ENCODE data around the gene PAXIP1. TPM values are rescaled to one million over a fixed set of nuclear protein-coding genes. Genes with fewer than 3 reads are reported as not detected.
A peak's percentile ranks its signal among the peaks of the same experiment; 100 is the strongest.

Gene PAXIP1
- polyA plus RNA-seq, 1 donor from 2014 or later = 2.9 TPM

DNA sequence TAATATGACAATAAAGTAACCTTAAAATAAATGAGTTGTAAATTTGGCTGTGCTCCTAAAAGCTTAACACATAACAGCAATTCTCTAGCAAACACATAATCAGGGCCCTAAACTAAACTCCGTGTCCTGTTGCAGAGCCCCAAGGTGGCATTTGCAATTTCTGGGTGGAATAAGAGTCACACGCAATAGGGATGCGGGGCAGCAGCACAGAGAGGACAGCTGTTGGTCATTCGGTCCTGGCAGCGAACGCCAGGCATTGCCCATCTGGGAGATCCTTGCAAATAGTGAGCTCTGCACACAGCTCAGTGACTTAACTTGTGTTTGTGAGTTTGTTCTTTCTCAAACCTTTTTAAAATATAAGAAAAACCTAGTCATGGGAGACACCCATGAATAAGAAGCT, 25.7 kb downstream of the PAXIP1 start:
- peaks cover 15% of the 10 kb centered on the region for H3K36me3 Mint-ChIP-seq
- H3K4me1 Mint-ChIP-seq = peaks cover 7 to 14% (median 12%) of the 10 kb centered on the region in 3 donors
- H3K27ac Mint-ChIP-seq = peak overlapping the region in 1 of 3 donors; percentile 57
- no peaks in the 10 kb centered on the region for H3K27me3 Mint-ChIP-seq
- no peak overlapping the region for H3K4me3 Mint-ChIP-seq
- H3K9me3 Mint-ChIP-seq = no peaks in the 10 kb centered on the region

DNA sequence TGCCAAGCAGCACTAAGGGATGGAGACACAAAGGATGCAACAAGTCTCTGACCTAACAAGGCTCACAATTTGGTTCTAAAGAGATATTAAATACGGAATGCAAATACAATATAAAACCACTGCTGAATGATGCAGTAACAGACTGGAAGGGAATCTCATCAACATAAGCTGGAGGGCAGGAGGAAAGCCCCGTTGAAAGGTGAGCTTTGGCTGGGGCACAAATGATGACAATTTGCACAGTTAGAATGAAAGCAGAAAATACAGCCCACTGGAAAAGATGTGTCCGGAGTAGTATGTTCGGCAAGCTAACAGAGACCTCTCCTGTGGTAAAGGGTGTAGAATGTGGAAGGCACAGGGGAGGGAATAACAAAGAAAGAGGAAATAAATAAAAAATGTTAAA, 26.1 kb downstream of the PAXIP1 start:
- no peaks in the 10 kb centered on the region for H3K27me3 Mint-ChIP-seq
- H3K4me1 Mint-ChIP-seq = peaks cover 7 to 14% (median 12%) of the 10 kb centered on the region in 3 donors
- no peaks in the 10 kb centered on the region for H3K9me3 Mint-ChIP-seq
- H3K36me3 Mint-ChIP-seq = peaks cover 15% of the 10 kb centered on the region
- no peak overlapping the region for H3K27ac Mint-ChIP-seq
- no peak overlapping the region for H3K4me3 Mint-ChIP-seq

- H3K4me3 Mint-ChIP-seq = peak overlapping the region in 1 of 4 donors; percentile 32
These were observed 26.9 kb downstream of the PAXIP1 start for GRCh38 chr7:154975984-154976383.

DNA sequence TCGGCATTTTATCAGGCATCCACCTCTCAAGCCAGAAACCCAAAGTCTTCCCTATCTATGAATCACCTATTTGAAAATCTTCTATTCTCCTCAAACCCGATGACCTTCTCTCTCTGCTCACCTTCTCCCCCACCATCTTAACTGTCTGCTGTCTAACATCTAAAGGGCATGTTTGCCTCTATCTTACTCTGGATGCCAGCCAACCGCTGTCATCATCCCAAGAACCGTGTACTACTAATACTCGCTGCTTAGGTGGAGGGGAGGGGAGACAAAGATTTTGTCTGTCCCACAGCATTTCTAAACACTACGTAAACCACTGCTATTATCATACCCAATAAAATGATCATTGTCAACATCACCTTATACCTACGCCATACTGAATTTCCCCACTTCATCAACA, 29.5 kb downstream of the PAXIP1 start:
- H3K27ac Mint-ChIP-seq = no peak overlapping the region

More at GRCh38 chr7:154975984-154976383, 26.9 kb downstream of the PAXIP1 start:
- Mint-ChIP-seq H3K27ac (no peak overlapping the region), H3K9me3 (no peaks in the 10 kb centered on the region), H3K4me1 (peaks cover 7 to 14% (median 12%) of the 10 kb centered on the region in 3 donors), H3K36me3 (peaks cover 16% of the 10 kb centered on the region), H3K27me3 (no peaks in the 10 kb centered on the region)

GRCh38 chr7:154968336-154969001, 34.5 kb downstream of the PAXIP1 start:
- peaks cover 0 to under 1% (median 0%) of the 10 kb centered on the region in 3 donors for H3K4me1 Mint-ChIP-seq
- H3K9me3 Mint-ChIP-seq = no peaks in the 10 kb centered on the region
- no peak overlapping the region for H3K27ac Mint-ChIP-seq
- peaks cover 13% of the 10 kb centered on the region for H3K36me3 Mint-ChIP-seq
- no peak overlapping the region for H3K4me3 Mint-ChIP-seq
- no peaks in the 10 kb centered on the region for H3K27me3 Mint-ChIP-seq

More for the DNA sequence above, 29.5 kb downstream of the PAXIP1 start:
- no peak overlapping the region for H3K4me3 Mint-ChIP-seq
- no peaks in the 10 kb centered on the region for H3K27me3 Mint-ChIP-seq
- peaks cover 7 to 14% (median 12%) of the 10 kb centered on the region in 3 donors for H3K4me1 Mint-ChIP-seq
- no peaks in the 10 kb centered on the region for H3K9me3 Mint-ChIP-seq
- peaks cover 13% of the 10 kb centered on the region for H3K36me3 Mint-ChIP-seq

DNA sequence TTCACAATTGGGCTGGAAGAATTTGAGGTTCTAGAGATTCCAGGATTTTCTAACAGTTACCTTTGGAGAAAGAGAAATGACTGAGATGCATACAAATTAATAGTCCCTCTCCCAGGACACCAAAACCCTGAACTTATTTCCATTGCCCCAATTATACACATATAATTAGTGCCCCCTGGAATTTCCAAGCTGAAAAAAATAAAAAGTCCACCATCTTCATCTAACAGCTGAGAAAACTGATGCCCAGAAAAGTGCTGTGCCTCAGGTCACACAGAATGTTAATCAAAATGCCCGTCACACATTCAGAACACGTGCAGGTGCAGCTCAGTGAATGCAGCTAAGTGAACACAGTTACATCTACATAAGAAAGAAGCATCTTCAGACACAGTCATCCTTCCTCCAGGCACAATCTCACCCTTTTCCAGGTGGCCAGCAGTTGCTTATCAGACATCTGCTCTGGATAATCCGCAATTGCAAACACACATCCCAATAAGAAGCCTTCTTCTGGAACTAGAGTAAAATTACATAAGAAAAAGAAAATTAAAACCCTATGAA, 35.4 kb downstream of the PAXIP1 start:
- Mint-ChIP-seq H3K27ac (no peak overlapping the region), H3K36me3 (peaks cover 11% of the 10 kb centered on the region), H3K4me3 (no peak overlapping the region), H3K9me3 (no peaks in the 10 kb centered on the region), H3K27me3 (no peaks in the 10 kb centered on the region), H3K4me1 (no peaks in the 10 kb centered on the region)

DNA sequence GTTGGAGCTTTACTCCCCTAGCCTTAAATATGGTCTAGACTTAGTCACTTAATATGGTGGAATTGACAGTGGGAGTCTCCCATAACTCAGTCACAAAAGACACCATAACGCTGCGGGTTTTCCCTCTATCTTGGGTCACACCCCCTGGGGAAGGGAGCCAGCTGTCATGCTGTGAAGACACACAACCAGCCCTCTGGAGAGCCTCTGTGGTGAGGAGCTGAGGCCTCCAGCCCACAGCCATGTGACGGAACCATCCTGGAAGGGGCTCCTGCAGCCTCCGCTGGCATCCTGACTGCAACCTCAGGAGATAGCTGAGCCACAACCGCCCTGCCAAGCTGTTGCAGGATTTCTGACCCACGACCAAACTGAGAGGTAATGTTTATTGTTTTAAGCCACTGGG, 37.9 kb downstream of the PAXIP1 start:
- Mint-ChIP-seq H3K9me3 (no peaks in the 10 kb centered on the region), H3K4me3 (no peak overlapping the region), H3K27ac (no peak overlapping the region), H3K4me1 (no peaks in the 10 kb centered on the region), H3K36me3 (peaks cover 9% of the 10 kb centered on the region), H3K27me3 (no peaks in the 10 kb centered on the region)

- H3K4me1 Mint-ChIP-seq = no peaks in the 10 kb centered on the region
- peaks cover 5% of the 10 kb centered on the region for H3K36me3 Mint-ChIP-seq
- H3K9me3 Mint-ChIP-seq = no peaks in the 10 kb centered on the region
- H3K27me3 Mint-ChIP-seq = no peaks in the 10 kb centered on the region
- no peak overlapping the region for H3K27ac Mint-ChIP-seq
- H3K4me3 Mint-ChIP-seq = no peak overlapping the region
These were observed 42.7 kb downstream of the PAXIP1 start for GRCh38 chr7:154960063-154960790.

DNA sequence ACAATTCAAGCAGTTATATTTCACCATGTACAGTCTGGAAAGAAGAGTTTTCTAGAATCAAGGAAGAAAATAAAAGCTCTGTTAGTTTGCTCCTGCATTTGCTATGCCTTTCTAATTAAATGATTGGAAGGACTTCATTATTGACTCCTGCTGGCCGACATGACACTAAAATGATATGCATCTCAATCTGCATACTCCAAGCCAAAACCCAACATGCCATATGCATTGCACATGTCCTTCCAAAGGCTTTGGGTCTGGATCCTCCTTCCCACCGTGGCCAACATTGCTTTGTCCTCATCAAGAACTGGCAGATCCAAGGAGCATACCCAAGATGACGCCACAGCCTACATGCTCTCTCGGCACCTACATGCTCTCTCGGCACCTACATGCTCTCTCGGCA, 46.5 kb downstream of the PAXIP1 start:
- H3K9me3 Mint-ChIP-seq = no peaks in the 10 kb centered on the region
- H3K4me3 Mint-ChIP-seq = no peak overlapping the region
- no peaks in the 10 kb centered on the region for H3K27me3 Mint-ChIP-seq
- H3K36me3 Mint-ChIP-seq = no peaks in the 10 kb centered on the region
- H3K4me1 Mint-ChIP-seq = peaks cover 0 to 1% (median 0%) of the 10 kb centered on the region in 3 donors
- peak overlapping the region in 1 of 3 donors; percentile 76 for H3K27ac Mint-ChIP-seq

DNA sequence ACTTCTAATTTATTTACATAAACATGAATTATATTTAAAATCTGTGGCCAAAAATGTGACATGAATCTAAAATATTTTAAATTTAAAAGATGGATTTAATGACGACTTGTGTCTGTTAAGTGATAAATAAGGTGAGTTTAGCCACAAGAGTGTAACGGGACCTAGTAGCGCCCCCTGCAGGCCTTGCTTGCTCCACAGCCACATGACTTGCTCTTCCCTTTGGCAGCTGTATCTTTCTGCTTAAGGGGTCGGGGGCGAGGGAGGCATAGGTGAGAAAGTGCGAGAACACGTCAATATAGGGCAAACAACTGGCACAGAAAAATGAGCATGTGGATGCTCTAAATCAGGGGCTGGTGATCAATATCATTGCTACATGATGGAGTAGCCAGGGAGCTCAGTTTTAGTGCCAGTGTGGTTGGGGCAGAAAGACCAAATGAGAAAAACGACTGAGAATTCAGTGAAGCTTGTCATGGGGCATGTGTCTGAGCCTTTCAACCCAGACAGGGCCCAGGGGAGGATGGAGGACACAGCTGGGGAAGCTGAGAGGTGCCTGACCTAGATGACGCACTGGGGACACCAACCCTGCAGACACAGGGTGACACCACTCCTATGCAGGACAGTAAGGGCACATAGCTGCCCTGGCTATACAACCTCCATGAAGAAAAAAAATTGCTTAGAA, 49.8 kb downstream of the PAXIP1 start:
- peaks cover 0 to 3% (median 0%) of the 10 kb centered on the region in 3 donors for H3K4me1 Mint-ChIP-seq
- H3K9me3 Mint-ChIP-seq = no peaks in the 10 kb centered on the region
- H3K36me3 Mint-ChIP-seq = peaks cover 5% of the 10 kb centered on the region
- H3K4me3 Mint-ChIP-seq = no peak overlapping the region
- no peaks in the 10 kb centered on the region for H3K27me3 Mint-ChIP-seq
- no peak overlapping the region for H3K27ac Mint-ChIP-seq

DNA sequence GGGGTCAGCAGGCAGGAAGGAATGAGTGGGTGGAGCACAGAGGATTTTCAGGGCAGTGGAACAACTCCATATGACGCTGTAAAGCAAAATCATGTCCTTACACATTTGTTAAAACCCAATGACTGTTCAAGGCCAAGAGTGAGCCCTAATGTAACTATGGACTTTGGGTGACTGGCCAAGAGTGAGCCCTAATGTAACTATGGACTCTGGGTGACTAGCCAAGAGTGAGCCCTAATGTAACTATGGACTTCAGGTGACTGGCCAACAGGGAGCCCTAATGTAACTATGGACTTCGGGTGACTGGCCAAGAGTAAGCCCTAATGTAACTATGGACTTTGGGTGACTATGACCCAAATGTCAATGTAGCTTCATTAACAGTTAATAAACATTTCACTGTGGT, 52.0 kb downstream of the PAXIP1 start:
- Mint-ChIP-seq H3K4me1 (peaks cover 0 to 3% (median 0%) of the 10 kb centered on the region in 3 donors), H3K4me3 (no peak overlapping the region), H3K9me3 (no peaks in the 10 kb centered on the region), H3K27me3 (no peaks in the 10 kb centered on the region), H3K36me3 (peaks cover 5% of the 10 kb centered on the region), H3K27ac (no peak overlapping the region)

DNA sequence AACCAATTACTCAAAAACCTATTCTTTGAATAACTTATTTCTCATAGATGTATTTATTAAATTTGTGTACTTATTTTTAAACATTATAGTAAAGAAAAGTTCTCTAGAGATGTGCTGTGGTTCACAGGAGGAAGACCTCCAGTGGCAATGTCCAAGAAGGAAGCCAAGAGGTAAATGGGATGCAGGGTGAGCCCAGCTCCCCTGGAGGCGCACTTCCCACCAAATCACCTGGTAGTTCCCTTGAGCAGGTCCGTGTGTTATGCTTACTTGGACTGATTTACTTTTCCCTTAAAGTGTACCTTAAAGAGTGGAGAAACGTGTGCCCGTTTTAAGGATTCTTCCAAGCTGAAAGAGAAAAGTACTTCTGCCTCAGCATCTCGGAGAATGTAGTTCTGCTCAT, 55.3 kb downstream of the PAXIP1 start:
- peaks cover 5% of the 10 kb centered on the region for H3K36me3 Mint-ChIP-seq
- H3K4me3 Mint-ChIP-seq = no peak overlapping the region
- peaks cover 0 to 2% (median 0%) of the 10 kb centered on the region in 3 donors for H3K4me1 Mint-ChIP-seq
- H3K27ac Mint-ChIP-seq = no peak overlapping the region
- H3K9me3 Mint-ChIP-seq = no peaks in the 10 kb centered on the region
- no peaks in the 10 kb centered on the region for H3K27me3 Mint-ChIP-seq

DNA sequence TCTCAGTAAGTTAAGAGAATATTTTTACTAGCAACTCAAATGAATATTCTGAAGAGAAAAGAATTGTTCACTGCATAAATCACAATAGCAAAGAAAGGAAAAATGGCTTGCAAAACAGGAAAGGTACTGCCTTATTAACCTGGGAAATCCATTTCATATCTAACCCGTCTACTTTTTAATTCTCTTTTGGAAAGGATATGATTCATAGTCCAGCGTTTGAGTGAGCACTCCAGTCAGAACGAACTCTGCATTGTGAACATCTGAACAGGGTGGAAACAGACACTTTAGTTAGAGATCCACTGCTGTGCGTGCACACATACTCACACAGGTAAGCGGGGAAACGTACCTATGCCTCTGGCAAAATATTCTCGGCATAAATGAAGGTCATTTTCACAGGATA, 56.8 kb downstream of the PAXIP1 start:
- no peaks in the 10 kb centered on the region for H3K9me3 Mint-ChIP-seq
- H3K27me3 Mint-ChIP-seq = no peaks in the 10 kb centered on the region
- no peak overlapping the region for H3K27ac Mint-ChIP-seq
- H3K4me1 Mint-ChIP-seq = peaks cover 0 to 2% (median 0%) of the 10 kb centered on the region in 3 donors
- H3K4me3 Mint-ChIP-seq = no peak overlapping the region
- peaks cover 5% of the 10 kb centered on the region for H3K36me3 Mint-ChIP-seq

DNA sequence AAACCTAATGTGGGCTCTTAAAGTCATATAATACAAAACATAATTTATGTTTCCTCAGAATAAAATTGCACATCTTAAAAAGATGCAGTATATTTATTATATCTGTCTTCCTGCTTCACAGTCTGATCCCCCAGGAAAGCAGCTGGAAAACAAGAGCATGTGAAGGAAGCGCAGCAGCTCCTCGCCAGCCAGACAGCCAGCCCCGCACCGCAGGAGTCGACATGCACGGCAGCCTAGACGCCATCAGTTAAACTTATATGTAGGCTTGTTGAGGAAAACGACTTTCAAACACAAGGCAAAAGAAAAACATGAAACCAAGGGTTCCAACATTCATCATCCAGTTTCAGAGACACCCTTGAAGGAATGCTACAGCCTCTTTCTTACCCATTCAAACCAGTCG, 59.0 kb downstream of the PAXIP1 start:
- Mint-ChIP-seq H3K27me3 (no peaks in the 10 kb centered on the region), H3K36me3 (no peaks in the 10 kb centered on the region), H3K27ac (no peak overlapping the region), H3K9me3 (no peaks in the 10 kb centered on the region), H3K4me3 (no peak overlapping the region), H3K4me1 (no peaks in the 10 kb centered on the region)

DNA sequence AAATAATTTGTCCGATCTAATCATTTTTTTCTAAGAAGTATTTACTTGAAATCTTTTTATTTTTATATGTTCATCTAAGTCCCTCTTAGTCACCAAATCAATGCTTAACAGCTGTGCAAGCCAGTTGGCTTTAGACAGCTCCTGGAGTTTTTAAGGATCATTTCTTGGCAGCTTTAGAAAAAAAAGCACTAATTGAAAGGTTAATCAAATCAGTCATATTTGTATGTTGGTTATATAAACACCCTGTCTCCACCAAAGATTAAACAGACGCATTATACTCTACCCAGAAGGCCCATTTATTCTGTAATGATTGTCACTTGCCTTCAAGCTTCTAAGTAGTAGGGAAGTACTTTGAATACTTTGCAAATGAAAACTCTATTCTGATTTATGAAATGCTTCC, 60.2 kb downstream of the PAXIP1 start:
- H3K9me3 Mint-ChIP-seq = no peaks in the 10 kb centered on the region
- peaks cover 2 to 5% (median 3%) of the 10 kb centered on the region in 3 donors for H3K4me1 Mint-ChIP-seq

More for the DNA sequence above, 60.2 kb downstream of the PAXIP1 start:
- no peak overlapping the region for H3K4me3 Mint-ChIP-seq
- no peaks in the 10 kb centered on the region for H3K27me3 Mint-ChIP-seq
- H3K27ac Mint-ChIP-seq = no peak overlapping the region
- H3K36me3 Mint-ChIP-seq = no peaks in the 10 kb centered on the region

Measured in IgD-negative memory B cell (primary cell).